Measurements from ENCODE around the gene IGLL5.

GRCh38 chr22:22843848-22844247 lies 43.8 kb upstream of the IGLL5 start:
- no peak for TF ChIP-seq EZH2 (IDR thresholded peaks at IDR 0.05; ENCODE audit: low read length)
- no peak for TF ChIP-seq CTCF (optimal IDR thresholded peaks at IDR 0.05 in 1 of 3, IDR thresholded peaks at IDR 0.05 in 1 of 3, conservative IDR thresholded peaks at IDR 0.05 in 1 of 3; ENCODE audit: extremely low read depth in 1 of 3, insufficient read depth in 2 of 3, low read length in 3 of 3)
